ENCODE measurements around the gene ZNF783.
A peak's percentile ranks its signal among the peaks of the same experiment; 100 is the strongest.

Gene ZNF783

GRCh38 chr7:149280661-149281507, 18.9 kb downstream of the ZNF783 start:
- TF ChIP-seq CTCF (IDR thresholded peaks at IDR 0.05; ENCODE audit: low read depth, low read length, missing control alignments), result no peak
- DNase-seq (ENCODE audit: extremely low read depth, low read depth), result no peak
- no peak overlapping the region for H3K4me3 ChIP-seq (replicated peaks; ENCODE audit: low read depth, low read length)

GRCh38 chr7:149281508-149282330, 19.7 kb downstream of the ZNF783 start:
- no peak overlapping the region for H3K4me3 ChIP-seq (replicated peaks; ENCODE audit: low read depth, low read length)
- no peak for DNase-seq (ENCODE audit: extremely low read depth, low read depth)
- TF ChIP-seq CTCF (IDR thresholded peaks at IDR 0.05; ENCODE audit: low read depth, low read length, missing control alignments), result no peak

- H3K4me3 ChIP-seq (replicated peaks; ENCODE audit: low read depth, low read length), result no peak overlapping the region
- TF ChIP-seq CTCF (IDR thresholded peaks at IDR 0.05; ENCODE audit: low read depth, low read length, missing control alignments), result no peak
- no peak for DNase-seq (ENCODE audit: extremely low read depth, low read depth)
Measured at GRCh38 chr7:149282331-149282655, 20.3 kb downstream of the ZNF783 start.

GRCh38 chr7:149283321-149283720, 21.3 kb downstream of the ZNF783 start:
- no peak for TF ChIP-seq CTCF (IDR thresholded peaks at IDR 0.05; ENCODE audit: low read depth, low read length, missing control alignments)
- DNase-seq (ENCODE audit: extremely low read depth, low read depth), result no peak
- no peak overlapping the region for H3K4me3 ChIP-seq (replicated peaks; ENCODE audit: low read depth, low read length)

GRCh38 chr7:149284343-149284742, 22.3 kb downstream of the ZNF783 start:
- DNase-seq (ENCODE audit: extremely low read depth, low read depth), result no peak
- H3K4me3 ChIP-seq (replicated peaks; ENCODE audit: low read depth, low read length), result no peak overlapping the region
- TF ChIP-seq CTCF (IDR thresholded peaks at IDR 0.05; ENCODE audit: low read depth, low read length, missing control alignments), result no peak

- peak overlapping the region; percentile 50 for H3K4me3 ChIP-seq (replicated peaks; ENCODE audit: low read depth, low read length)
- no peak for TF ChIP-seq CTCF (IDR thresholded peaks at IDR 0.05; ENCODE audit: low read depth, low read length, missing control alignments)
- peak; percentile 52 for DNase-seq (ENCODE audit: extremely low read depth, low read depth)
Measured at GRCh38 chr7:149284850-149285585, 23.0 kb downstream of the ZNF783 start.
